Bone marrow (tissue), 2 donors: ENCODE measurements around the gene PHC3.
A peak's percentile ranks its signal among the peaks of the same experiment; 100 is the strongest.
"Not testable (repeated sequence)": the region's sequence is repeated elsewhere in the genome, so short reads cannot be mapped to it uniquely, and the experiment has no call there.

Source experiments
- DNase-seq, 2 donors: peaks; one replicate each; lab custom pipeline; 2025; lab: John Stamatoyannopoulos, UW

The PHC3 gene

DNA sequence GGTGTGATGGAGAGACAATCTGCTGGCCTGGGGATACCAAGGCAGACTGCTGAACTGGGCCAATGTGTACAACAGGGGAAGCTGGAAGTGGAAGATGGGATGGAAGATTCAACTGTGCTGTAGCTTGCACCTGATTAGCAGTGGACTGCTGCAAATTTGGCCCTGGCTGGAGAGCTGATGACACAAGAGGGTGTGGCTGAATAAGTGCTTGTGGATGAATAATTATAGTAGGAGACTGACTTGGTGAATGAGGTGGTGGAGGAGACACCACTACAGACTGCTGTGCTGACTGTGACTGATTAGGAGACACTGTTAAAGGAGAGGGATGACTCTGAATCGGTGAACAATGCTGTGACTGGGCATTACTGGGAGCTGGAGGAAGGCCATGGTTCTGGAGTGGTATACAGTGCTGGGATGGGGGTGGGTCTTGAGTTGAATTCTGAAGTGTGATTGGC lies 52.5 kb downstream of the PHC3 start:
- no peak for DNase-seq

GRCh38 chr3:170128259-170128976 lies 53.1 kb downstream of the PHC3 start:
- DNase-seq: peak in 1 of 2 donors; percentile 73

DNA sequence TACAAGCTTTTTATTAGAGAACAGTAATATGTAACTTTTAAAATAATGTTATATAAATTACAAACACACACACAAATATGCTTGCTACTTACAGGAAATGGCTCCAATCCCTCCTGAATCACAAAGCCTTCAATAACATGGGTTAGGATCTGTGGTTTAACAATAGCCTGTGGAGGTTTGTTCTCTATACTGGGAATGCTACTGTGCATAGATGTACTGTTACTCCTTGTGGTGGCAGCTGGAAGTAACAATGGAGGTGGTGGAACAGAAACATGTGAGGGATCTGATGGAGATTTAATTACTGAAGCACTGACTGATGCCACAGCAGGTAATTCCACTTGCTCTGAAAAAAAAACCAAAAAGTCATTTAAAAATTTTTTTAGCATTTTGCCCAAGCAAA lies 64.4 kb downstream of the PHC3 start:
- DNase-seq: no peak

- DNase-seq: not testable (repeated sequence)
Measured at GRCh38 chr3:170114165-170114564, 67.4 kb downstream of the PHC3 start.

GRCh38 chr3:170111147-170111771 lies 70.3 kb downstream of the PHC3 start:
- DNase-seq: no peak

DNA sequence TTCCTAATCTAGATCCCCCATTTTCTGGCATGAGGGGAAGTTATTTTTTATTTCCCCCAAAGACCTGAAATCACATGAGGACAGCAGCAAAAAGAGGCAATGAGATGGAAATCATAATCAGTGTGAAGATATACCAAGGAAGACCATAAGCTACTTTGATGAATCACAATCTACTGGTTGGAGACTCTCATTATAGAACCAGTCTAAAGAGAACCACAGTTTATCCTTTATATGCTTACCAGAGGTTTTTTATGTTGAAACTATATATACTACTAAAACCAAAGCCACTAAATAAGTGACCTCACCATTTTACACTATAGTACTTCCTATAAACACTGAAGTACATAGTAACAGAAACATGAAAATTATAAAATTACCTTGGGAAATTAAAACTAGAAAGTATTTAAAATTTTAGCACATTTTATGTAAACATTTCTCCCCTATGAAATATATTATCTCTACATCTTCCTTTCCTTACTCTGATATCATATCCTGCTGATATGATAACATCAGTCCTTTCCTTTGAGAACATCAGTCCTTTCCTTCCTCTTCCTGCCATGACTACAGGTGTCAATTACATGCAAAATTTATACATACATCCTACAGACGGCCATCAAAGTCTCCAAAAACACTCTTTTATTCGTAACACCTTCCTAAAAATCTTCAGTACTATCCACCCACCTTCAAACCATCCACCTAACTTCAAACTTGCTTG lies 71.8 kb downstream of the PHC3 start:
- DNase-seq: no peak

DNA sequence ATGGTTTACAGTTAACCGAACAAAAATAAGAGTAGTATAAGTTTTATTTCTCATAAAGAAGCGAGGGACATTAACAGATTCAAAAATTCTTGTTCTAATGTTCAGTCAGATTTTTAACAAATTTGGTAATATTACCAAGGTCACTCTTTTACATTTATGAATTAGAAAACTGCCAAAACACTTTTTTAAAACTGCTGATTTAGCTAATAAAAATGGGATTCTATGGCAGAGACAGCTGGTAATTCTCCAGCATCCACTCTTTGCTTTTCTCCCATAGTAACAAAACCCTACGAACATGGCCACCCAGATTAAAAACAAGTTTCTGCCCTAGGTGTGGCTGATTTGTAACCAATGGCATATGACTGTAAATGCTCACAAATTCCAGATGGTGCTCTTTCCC lies 72.6 kb downstream of the PHC3 start:
- no peak for DNase-seq

DNA sequence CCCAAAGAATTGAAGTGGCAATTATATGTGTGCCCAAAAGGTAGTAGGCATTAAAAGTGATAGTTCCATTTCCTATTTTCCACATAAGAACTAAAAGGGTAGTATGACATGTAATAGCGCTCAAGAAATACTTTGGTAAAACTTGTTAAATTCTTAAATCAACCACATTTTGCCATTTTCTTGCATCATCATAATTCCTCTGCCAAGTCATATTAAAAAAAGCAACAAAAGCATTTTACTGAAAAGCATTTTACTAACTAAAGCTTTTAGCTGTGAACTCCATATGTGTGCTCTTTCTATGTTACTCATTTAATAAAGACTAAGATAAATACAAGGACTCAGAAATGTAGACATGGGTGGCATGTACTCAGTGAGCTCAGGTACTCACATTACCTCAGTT lies 73.6 kb downstream of the PHC3 start:
- DNase-seq: no peak

DNA sequence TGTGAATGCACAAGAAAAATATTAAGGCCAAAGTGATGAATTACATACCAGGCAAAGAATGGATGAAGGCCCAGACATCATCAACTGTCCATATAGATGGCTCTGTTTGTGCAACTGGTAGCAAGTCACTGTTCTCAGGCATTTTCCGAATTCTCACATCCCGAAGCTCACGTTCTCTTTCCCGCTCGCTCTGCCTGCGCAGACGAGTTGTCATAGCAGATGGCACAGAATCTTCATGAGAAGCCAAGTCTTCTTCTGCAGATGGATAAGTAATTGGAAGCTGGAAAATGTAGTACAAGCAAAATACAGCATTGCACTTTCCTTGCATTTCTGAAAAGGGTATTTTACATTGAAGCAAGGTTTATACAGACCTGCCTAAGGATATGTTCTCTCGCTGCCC lies 79.1 kb downstream of the PHC3 start:
- DNase-seq: no peak

DNA sequence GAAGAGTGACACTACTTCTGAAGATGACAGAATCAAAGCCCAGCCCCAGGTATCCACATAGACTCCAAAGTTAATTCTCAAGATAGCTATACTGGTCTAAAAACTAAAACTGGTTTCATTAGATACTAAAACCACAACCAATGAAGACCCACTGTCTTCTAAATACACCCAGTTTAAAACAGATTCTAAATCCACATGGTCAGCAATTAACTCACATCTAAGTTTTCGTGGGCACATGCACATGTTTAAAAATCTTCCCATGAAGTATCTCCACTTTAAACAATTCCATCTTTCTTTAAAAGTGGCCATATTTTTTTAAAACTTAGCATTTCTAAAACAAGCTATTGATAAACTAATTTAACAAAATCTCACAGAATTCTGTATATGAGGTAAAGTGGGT lies 80.6 kb downstream of the PHC3 start:
- no peak for DNase-seq

DNA sequence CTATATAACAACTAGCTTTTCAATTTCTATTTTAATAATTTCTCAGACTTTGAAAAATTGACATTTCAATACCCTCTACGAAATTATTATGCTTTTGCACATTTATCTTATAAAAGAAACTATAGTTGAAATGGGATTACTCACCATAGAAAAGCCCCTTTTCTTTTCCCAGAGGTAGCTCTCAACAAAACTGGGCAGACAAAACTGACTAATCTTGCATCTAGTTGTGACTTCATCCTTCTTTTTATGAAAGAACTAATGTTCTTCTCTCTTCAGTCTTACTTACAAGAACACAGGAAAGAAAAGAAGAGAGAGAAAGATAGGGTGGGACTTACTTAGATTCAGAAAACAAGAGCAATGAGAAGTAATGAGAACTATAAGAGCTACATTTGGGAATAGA lies 82.8 kb downstream of the PHC3 start:
- no peak for DNase-seq

DNA sequence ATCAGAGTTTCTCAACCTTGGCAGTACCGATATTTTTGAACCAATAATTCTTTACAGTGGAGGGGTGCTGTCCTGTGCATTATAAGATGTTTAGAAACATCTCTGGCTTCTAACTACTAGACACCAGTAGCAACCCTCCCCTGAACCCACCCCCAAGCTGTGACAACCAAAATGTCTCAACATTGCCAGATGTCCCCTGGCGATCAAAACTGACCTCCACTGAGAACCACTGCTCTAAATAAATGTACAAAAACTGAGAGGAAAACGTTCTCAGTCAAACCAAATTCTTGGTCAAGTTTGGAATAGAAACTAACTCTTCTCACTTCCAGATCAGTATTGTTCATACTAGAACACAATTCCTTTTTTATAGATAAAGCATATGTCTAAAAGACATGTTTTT lies 85.2 kb downstream of the PHC3 start:
- DNase-seq: no peak

- no peak for DNase-seq
Measured at GRCh38 chr3:170095771-170096170, 85.8 kb downstream of the PHC3 start.

DNA sequence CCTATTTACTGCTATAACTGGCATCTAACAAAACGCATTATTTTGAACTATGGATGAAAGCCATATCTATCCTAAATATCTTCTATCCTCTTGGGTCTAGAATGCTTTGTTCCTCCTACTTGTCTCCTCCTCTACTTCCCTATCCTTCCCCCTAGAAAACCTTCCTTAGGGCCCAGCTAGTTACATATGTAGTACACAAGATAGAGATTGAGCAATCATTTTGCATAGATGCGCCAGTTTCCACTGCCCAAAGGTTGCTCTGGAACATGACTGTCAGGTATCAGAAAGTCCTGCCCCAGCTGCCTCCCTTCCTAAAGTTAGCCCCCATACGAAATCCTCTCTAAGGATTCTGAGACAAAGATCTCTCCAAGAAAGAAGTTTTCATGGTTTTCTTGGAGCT lies 88.6 kb downstream of the PHC3 start:
- DNase-seq: no peak

DNA sequence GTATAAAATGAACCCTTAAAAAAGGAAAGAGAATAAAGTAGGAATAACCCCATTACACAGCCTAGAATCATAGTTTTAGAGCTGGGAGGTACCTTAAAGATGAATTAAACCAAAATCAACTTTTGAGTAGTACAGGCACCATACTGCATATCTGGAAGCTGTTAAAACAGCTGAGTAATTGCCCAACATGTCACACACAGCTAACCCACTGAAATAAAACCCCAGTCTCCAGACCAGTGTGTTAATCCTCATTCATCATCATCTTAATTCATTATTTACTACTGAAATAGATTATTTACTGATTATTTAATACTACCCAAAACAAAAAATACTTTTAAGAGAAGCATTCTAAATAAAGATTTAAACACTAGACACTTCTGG lies 90.9 kb downstream of the PHC3 start:
- no peak for DNase-seq

DNA sequence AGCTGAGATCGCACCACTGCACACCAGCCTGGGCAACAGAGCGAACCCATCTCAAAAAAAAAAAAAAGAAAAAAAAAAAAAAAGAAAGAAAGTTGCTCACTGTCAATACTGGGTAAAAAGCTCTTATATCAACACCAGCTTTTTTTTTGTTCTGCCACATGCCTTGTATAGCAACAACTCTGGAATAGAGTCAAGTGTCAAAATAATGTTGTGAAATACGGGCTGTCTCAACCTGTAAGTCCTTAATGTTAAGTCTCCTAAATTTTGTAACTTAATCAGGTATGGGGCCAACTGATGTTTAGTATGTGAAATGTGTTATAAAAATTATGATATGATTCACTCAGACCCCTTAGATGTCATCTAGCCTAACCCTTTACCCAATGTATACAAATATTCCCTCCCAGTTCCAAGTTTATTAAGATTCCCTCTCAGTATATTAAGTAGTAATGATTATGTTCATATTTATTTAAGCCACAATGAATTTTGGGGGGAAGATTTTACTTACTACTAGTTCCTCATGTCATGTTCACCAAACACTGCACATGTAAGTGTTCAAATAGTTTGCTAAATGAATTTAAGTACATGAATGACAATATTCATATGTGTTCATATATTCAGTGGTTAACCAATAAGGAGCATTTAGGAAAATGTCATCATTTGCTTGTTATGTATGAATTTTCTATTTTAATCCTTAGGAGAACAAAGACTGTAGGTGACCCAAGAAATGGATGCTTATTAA lies 91.5 kb downstream of the PHC3 start:
- no peak for DNase-seq

DNA sequence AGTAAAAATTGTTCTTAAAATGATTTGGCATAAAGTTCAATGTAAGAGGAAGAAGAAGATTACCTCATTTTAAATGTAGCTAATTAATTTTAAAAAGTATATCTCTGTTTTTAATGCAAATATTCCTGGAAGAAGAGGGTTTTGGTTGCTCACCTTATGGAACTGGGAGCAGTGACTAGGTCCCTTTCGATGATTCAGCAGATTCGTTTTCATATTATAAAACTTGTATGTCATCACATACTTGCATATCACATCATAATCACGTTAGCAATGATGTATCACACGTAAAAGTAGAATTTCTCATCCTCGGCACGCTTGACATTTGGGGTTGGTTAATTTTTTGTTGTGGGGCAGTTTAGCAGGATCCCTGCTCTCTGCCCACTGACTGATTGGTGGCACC lies 96.1 kb downstream of the PHC3 start:
- DNase-seq: no peak

GRCh38 chr3:170083343-170083742 lies 98.2 kb downstream of the PHC3 start:
- DNase-seq: no peak

DNA sequence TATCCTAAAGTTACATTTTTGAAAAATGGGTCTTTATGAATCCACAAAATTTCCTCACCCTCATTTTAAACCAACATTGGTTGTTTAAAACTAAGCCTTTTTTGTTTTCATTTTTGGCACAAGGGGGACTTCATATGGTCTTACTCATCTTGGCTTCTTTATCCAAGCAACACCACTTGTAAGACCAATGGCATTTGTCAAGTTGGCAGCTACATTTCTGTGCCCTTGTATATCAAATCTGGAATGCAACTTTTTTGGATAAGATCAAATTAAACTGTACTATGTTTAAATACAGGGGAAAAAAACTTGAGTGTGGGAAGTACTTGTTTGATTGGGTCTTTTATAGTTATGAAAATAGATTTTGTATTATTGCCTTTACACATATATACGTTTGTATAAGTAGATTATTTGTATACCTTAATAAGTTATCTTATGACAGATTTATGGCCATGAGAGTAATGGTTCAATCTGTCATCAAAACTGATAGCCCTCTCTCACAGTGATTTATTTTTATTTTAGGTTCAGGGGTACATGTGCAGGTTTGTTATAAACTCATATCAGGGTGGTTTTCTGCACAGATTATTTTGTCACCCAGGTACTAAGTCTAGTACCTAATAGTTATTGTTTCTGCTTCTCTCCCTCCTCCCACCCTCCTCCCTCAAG lies 100.3 kb downstream of the PHC3 start:
- DNase-seq: no peak

DNA sequence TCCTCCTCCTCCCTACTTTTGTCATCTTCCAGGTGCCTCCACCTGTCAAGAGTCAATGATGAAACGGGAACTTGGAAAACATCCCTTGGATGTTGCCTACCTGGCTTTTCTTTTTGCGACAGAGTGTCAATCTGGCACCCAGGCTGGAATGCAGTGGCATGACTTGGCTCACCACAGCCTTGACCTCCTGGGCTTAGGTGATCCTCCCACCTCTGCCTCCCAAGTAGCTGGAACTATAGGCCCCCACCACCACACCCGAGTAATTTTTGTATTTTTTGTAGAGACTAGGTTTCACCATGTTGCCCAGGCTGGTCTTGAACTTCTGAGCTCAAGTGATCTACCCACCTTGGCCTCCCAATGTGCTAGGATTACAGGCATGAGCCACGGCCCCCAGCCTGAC lies 100.9 kb downstream of the PHC3 start:
- DNase-seq: no peak

DNA sequence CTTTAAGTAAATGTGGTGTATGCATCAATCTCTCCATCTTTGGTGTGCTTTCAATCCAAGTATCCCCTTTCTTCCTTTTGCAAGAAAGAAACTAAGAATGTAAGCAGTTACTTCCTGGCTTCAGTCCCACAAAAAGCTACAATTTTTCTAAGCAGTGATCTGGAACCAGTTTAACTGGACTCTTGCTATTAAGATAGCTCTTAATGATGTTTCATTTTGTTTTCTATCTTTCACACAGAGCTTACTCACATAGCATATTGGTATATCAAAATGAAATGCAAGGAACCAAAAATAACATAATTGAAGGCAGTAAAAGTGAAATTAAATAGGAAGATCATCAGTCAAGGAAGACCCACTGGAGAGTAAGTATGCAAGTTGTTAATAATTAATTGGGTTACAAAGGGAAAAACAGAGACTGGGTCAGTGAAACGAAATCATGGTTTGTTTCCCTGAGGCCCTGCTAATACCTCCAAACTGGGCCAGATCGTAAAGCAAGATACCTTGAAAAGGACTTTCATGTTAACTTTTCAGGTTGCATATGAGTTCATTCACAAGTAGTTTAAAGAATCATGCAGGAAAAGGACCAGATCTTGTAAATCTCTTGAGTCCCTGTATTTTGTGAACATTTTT lies 101.9 kb downstream of the PHC3 start:
- DNase-seq: no peak
